Gastrocnemius medialis (tissue), 4 donors: ENCODE data around the gene TYSND1. TPM values are rescaled to one million over a fixed set of nuclear protein-coding genes. Genes with fewer than 3 reads are reported as not detected.

Experiments used
- ATAC-seq, 2 donors: fragments of 150-250 bp; one replicate each; pipeline ENCODE4 v1.9.1; 2016
- DNase-seq, 2 donors: peaks; one replicate each; pipeline ENCODE4 v3.0.0-alpha.2; 2019
- H3K27ac ChIP-seq, 4 donors: fragments of 200-600 bp; sonication (generic); 1 replicate in 1 of 4; 2 replicates in 3 of 4; pipeline ENCODE4 v1.5.1; 2016 to 2018; ENCODE audit warnings: mild to moderate bottlenecking in 2 of 4, moderate library complexity in 1 of 4
- H3K27me3 ChIP-seq, 3 donors: fragments of 200-600 bp; sonication (generic) in 2 of 3; 1 replicate in 1 of 3; 2 replicates in 2 of 3; pipeline versions ENCODE4 v1.5.1 to v1.6.0; 2016 to 2019; ENCODE audit warnings: mild to moderate bottlenecking in 1 of 3, moderate library complexity in 1 of 3
- H3K36me3 ChIP-seq, 2 donors: fragments of 200-600 bp; sonication (generic) in 1 of 2; one replicate each; pipeline ENCODE4 v1.5.1; 2017 to 2018
- H3K4me1 ChIP-seq, 2 donors: fragments of 200-600 bp; sonication (generic) in 1 of 2; one replicate each; pipeline ENCODE4 v1.5.1; 2016 to 2017; ENCODE audit warnings: mild to moderate bottlenecking in 2 of 2
- H3K4me3 ChIP-seq, 4 donors: fragments of 200-600 bp; sonication (generic) in 3 of 4; 1 replicate in 1 of 4; 2 replicates in 3 of 4; pipeline ENCODE4 v1.5.1; 2016 to 2019; ENCODE audit warnings: mild to moderate bottlenecking in 2 of 4
- H3K9me3 ChIP-seq, 3 donors: fragments of 200-600 bp; sonication (generic) in 2 of 3; 1 replicate in 1 of 3; 2 replicates in 2 of 3; pipeline ENCODE4 v1.5.1; 2016 to 2019
- CTCF ChIP-seq, 5 experiments: fragments of 450-650 bp in 3 of 5; fragments of 200-600 bp in 2 of 5; sonication (generic) in 2 of 5; IDR thresholded peaks in 4 of 5; conservative IDR thresholded peaks in 1 of 5; 1 replicate in 4 of 5; 2 replicates in 1 of 5; pipeline ENCODE4 v1.5.1; 2016 to 2019; ENCODE audit warnings: antibody characterized with exemption in 5 of 5, mild to moderate bottlenecking in 3 of 5, moderate library complexity in 3 of 5
- POLR2A ChIP-seq, 2 donors: fragments of 450-650 bp; IDR thresholded peaks; one replicate each; pipeline ENCODE4 v1.6.1; 2017; ENCODE audit warnings: antibody characterized with exemption in 2 of 2, mild to moderate bottlenecking in 2 of 2, moderate library complexity in 2 of 2
- in situ Hi-C, 4 donors: fragments of 200-750 bp; cut with MboI; loops; one replicate each; pipeline versions ENCODE4 v1.15.0 to v1.8.0; 2017; ENCODE audit warnings: low sequenced_read_pairs in 4 of 4
- intact Hi-C: fragments of 100-400 bp; cut with DNase I; formaldehyde crosslinking; loops from one replicate; pipeline ENCODE4 v1.15.1; 2023; ENCODE audit warnings: low total_unique reads
- total RNA-seq, 4 donors: library from RNA; depleted of rRNA; stranded (reverse); fragments of >200 nt; gene quantifications; one replicate each; pipeline versions ENCODE4 v1.1.0 to v1.2.3, GENCODE V29; 2016

TYSND1 gene
- total RNA-seq, 4 donors from 2014 or later, result 2.7 to 10.3 (median 4.7) TPM

GRCh38 chr10:70176441-70176840 is 29.9 kb upstream of the TYSND1 start:
- Histone ChIP-seq H3K27me3 (no peaks in the 10 kb centered on the region), H3K9me3 (no peaks in the 10 kb centered on the region), H3K4me3 (no peak overlapping the region), H3K36me3 (no peaks in the 10 kb centered on the region), H3K27ac (no peak overlapping the region), H3K4me1 (no peaks in the 10 kb centered on the region)
- intact Hi-C loops (no loop called here), in situ Hi-C loops (no loop called here)
- DNase-seq (no peak), ATAC-seq (no peak)
- TF ChIP-seq CTCF (IDR thresholded peaks at IDR 0.05 in 4 of 5, conservative IDR thresholded peaks at IDR 0.05 in 1 of 5) (no peak), POLR2A (IDR thresholded peaks at IDR 0.05) (no peak)

GRCh38 chr10:70175516-70175915 is 29.0 kb upstream of the TYSND1 start:
- H3K27ac ChIP-seq, result no peak overlapping the region
- no peaks in the 10 kb centered on the region for H3K27me3 ChIP-seq
- H3K4me1 ChIP-seq, result peaks cover 0 to 4% of the 10 kb centered on the region in 2 donors
- in situ Hi-C loops, result no loop called here
- H3K36me3 ChIP-seq, result no peaks in the 10 kb centered on the region
- no peaks in the 10 kb centered on the region for H3K9me3 ChIP-seq
- TF ChIP-seq CTCF (IDR thresholded peaks at IDR 0.05 in 4 of 5, conservative IDR thresholded peaks at IDR 0.05 in 1 of 5) (no peak), POLR2A (IDR thresholded peaks at IDR 0.05) (no peak)
- no peak overlapping the region for H3K4me3 ChIP-seq
- DNase-seq (no peak), ATAC-seq (no peak)
- intact Hi-C loops, result no loop called here

- in situ Hi-C loops, result no loop called here
- intact Hi-C loops, result no loop called here
- Histone ChIP-seq H3K36me3 (no peaks in the 10 kb centered on the region), H3K27me3 (no peaks in the 10 kb centered on the region), H3K4me1 (peaks cover 4 to 8% of the 10 kb centered on the region in 2 donors), H3K4me3 (no peak overlapping the region), H3K9me3 (no peaks in the 10 kb centered on the region), H3K27ac (no peak overlapping the region)
- ATAC-seq, result no peak
- DNase-seq, result no peak
- TF ChIP-seq POLR2A (IDR thresholded peaks at IDR 0.05) (no peak), CTCF (IDR thresholded peaks at IDR 0.05 in 4 of 5, conservative IDR thresholded peaks at IDR 0.05 in 1 of 5) (no peak)
Observed at GRCh38 chr10:70174058-70174741, 27.7 kb upstream of the TYSND1 start.

GRCh38 chr10:70169649-70170364 is 23.3 kb upstream of the TYSND1 start:
- Histone ChIP-seq H3K4me3 (peak overlapping the region; percentile 92 to 98 (median 94)), H3K27me3 (no peaks in the 10 kb centered on the region), H3K4me1 (peaks cover 25 to 37% of the 10 kb centered on the region in 2 donors), H3K36me3 (no peaks in the 10 kb centered on the region), H3K27ac (peak overlapping the region; percentile 92 to 98 (median 95)), H3K9me3 (no peaks in the 10 kb centered on the region)
- DNase-seq (no peak), ATAC-seq (peak; percentile 58 to 60)
- intact Hi-C loops (loop anchor here (1.0 kb wide), 1 partner anchor 24 kb away; the partner anchor contains the start of gene TYSND1), in situ Hi-C loops (no loop called here)
- TF ChIP-seq CTCF (IDR thresholded peaks at IDR 0.05 in 4 of 5, conservative IDR thresholded peaks at IDR 0.05 in 1 of 5), result no peak
- TF ChIP-seq POLR2A (IDR thresholded peaks at IDR 0.05), result no peak
